K562 (cell line): ENCODE data around the gene ABCA10. TPM values are rescaled to one million over a fixed set of nuclear protein-coding genes. Genes with fewer than 3 reads are reported as not detected.

ENCODE experiments used
- ATF7 ChIP-seq: fragments of 450-650 bp; IDR thresholded peaks from 2 replicates; pipeline ENCODE4 v1.7.1; 2014; ENCODE audit warnings: mild to moderate bottlenecking, moderate library complexity
- CCAR2 ChIP-seq: fragments of 200-400 bp; formaldehyde crosslinking; IDR thresholded peaks from 2 replicates; pipeline ENCODE4 v1.6.1; 2017; ENCODE audit warnings: mild to moderate bottlenecking, low read depth, low read length
- FOXJ3 ChIP-seq: sonication (generic); formaldehyde crosslinking; IDR thresholded peaks from 2 replicates; pipeline ENCODE4 v1.4.0; 2020; ENCODE audit warnings: mild to moderate bottlenecking, missing genetic modification reagents
- HDGF ChIP-seq: fragments of 450-650 bp; IDR thresholded peaks from 2 replicates; pipeline ENCODE4 v1.6.1; 2016
- HSF4 ChIP-seq: fragments of 250-450 bp; sonication (Bioruptor Pico); IDR thresholded peaks from 2 replicates; pipeline ENCODE4 v2.1.2; 2022; ENCODE audit warnings: mild to moderate bottlenecking, moderate library complexity, borderline replicate concordance
- JUN ChIP-seq, 2 experiments: sonication (generic) in 1 of 2; formaldehyde crosslinking in 1 of 2; IDR thresholded peaks; 2 replicates each; pipeline versions ENCODE4 v1.6.1 to v1.8.0; 2012 to 2022; ENCODE audit warnings: borderline replicate concordance in 2 of 2, mild to moderate bottlenecking in 2 of 2, improper control_type of control experiment in 1 of 2, low read depth in 1 of 2, low read length in 1 of 2, missing genetic modification reagents in 1 of 2
- KDM2B ChIP-seq: fragments of 250-450 bp; sonication (Bioruptor Pico); IDR thresholded peaks from 2 replicates; pipeline ENCODE4 v1.8.0; 2021; ENCODE audit warnings: mild to moderate bottlenecking, moderate library complexity
- KHSRP ChIP-seq: fragments of 450-650 bp; IDR thresholded peaks from 2 replicates; pipeline ENCODE4 v1.6.1; 2017
- KLF16 ChIP-seq: IDR thresholded peaks from 2 replicates; pipeline ENCODE4 v1.6.1; 2016; ENCODE audit warnings: antibody characterized with exemption
- PHB2 ChIP-seq: fragments of 450-650 bp; IDR thresholded peaks from 2 replicates; pipeline ENCODE4 v1.6.1; 2017; ENCODE audit warnings: low read depth
- PHF8 ChIP-seq: fragments of 200-600 bp; sonication (generic); IDR thresholded peaks from 2 replicates; pipeline ENCODE4 v1.6.1; 2012; ENCODE audit warnings: mixed run types, mild to moderate bottlenecking, inconsistent platforms, low read length, moderate library complexity, borderline replicate concordance
- RAD51 ChIP-seq: fragments of 450-650 bp; IDR thresholded peaks from 2 replicates; pipeline ENCODE4 v1.7.1; 2016; ENCODE audit warnings: low read depth, mild to moderate bottlenecking, borderline replicate concordance
- REST ChIP-seq, 2 experiments: fragments of 450-650 bp; formaldehyde crosslinking in 1 of 2; IDR thresholded peaks; 2 replicates each; pipeline versions ENCODE4 v1.4.0 to v1.6.1; 2014 to 2020; ENCODE audit warnings: mild to moderate bottlenecking in 2 of 2, borderline replicate concordance in 1 of 2, low read depth in 1 of 2
- RHOXF2B ChIP-seq: fragments of 250-450 bp; sonication (Bioruptor Pico); conservative IDR thresholded peaks from 2 replicates; pipeline ENCODE4 v1.5.1; 2021
- RUNX1 ChIP-seq: sonication (generic); IDR thresholded peaks from 2 replicates; pipeline ENCODE4 v1.6.1; 2016; ENCODE audit warnings: antibody characterized with exemption, low read depth
- SRF ChIP-seq, 2 experiments: fragments of 250-450, 450-650 bp in 1 of 2; sonication (Bioruptor Pico) in 1 of 2; sonication (generic) in 1 of 2; formaldehyde crosslinking; IDR thresholded peaks; 2 replicates each; pipeline versions ENCODE4 v1.5.0 to v1.5.1; 2020 to 2022; ENCODE audit warnings: mild to moderate bottlenecking in 1 of 2, missing genetic modification reagents in 1 of 2
- XRCC4 ChIP-seq: IDR thresholded peaks from one replicate; pipeline ENCODE4 v1.6.1; 2011; ENCODE audit not compliant: insufficient read depth, insufficient read length; ENCODE audit errors: extremely low read depth
- polyA plus RNA-seq, 8 experiments: library from polyadenylated mRNA; depleted of rRNA in 4 of 8; stranded (reverse) in 5 of 8; unstranded in 3 of 8; fragments of >200 nt; fragmentation: Nextera tagmentation in 2 of 8; fragmentation: Illumina TruSeq in 1 of 8; extraction: Ambion mirVana in 2 of 8; extraction: Trizol in 1 of 8; gene quantifications; 2 replicates each; pipeline versions ENCODE4 v1.2.1 to v1.2.3, GENCODE V29; 2011 to 2014; ENCODE audit warnings: inconsistent platforms in 1 of 8, missing spikeins in 1 of 8
- total RNA-seq, 7 experiments: library from RNA; depleted of rRNA in 6 of 7; stranded (reverse); fragments of >200 nt in 6 of 7; fragmentation: Illumina TruSeq in 2 of 7; extraction: Trizol in 2 of 7; gene quantifications; 2 replicates each; pipeline versions ENCODE4 v1.2.1 to v1.2.3, GENCODE V29; 2011 to 2021; ENCODE audit warnings: low replicate concordance in 1 of 7
- TF ChIP-seq, protein P1 (sequence below): fragments of 450-650 bp; IDR thresholded peaks from 2 replicates; pipeline ENCODE4 v1.6.1; 2016; ENCODE audit warnings: mild to moderate bottlenecking

The ABCA10 gene
- total and polyA plus RNA-seq, 9 of the 15 experiments (the other 6 are each of a cell fraction or from before 2014, with no cell fraction given), result 0.04 to 0.45 (median 0.15) TPM; not detected in 1

DNA sequence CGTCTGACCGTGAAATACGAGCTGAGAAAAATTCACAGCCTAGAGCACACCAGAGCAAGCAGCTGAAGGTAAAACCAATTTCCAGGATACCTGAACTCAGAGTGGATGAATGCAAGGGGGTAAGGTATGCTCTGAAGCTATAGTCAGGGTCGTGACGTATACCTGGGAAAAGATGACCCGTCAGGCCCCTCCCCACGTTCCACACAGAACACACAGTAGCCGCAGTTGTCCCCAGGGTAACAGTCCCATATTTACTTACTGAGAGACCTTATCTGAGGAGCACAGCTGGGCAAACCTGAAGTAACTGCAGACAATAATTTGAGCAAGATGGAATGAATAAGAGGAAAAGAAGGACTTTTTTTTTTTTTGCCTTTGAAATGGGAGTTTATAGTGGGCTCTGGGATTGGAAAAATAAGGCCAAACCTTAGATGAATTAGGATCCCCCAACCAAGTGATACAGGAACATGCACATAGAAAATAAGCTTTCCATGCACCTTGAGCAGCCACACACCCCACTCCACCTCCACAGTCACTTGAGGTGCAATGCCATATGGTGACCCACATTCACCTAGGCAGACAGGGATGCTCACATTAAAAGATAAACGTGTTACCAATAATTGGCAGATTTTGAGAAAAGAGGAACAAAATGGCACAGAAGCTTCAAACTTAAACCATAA is 124.9 kb downstream of the ABCA10 start (continued):
- TF ChIP-seq, protein P1, sequence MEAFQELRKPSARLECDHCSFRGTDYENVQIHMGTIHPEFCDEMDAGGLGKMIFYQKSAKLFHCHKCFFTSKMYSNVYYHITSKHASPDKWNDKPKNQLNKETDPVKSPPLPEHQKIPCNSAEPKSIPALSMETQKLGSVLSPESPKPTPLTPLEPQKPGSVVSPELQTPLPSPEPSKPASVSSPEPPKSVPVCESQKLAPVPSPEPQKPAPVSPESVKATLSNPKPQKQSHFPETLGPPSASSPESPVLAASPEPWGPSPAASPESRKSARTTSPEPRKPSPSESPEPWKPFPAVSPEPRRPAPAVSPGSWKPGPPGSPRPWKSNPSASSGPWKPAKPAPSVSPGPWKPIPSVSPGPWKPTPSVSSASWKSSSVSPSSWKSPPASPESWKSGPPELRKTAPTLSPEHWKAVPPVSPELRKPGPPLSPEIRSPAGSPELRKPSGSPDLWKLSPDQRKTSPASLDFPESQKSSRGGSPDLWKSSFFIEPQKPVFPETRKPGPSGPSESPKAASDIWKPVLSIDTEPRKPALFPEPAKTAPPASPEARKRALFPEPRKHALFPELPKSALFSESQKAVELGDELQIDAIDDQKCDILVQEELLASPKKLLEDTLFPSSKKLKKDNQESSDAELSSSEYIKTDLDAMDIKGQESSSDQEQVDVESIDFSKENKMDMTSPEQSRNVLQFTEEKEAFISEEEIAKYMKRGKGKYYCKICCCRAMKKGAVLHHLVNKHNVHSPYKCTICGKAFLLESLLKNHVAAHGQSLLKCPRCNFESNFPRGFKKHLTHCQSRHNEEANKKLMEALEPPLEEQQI, result no peak; the same call in 1 of the 2 replicates
- TF ChIP-seq KHSRP (no peak), KLF16 (peak; percentile 60; the same call in 1 of the 2 replicates), PHB2 (no peak), HDGF (no peak), RHOXF2B (CRISPR knock-in tag) (no peak), FOXJ3 (peak; percentile 98), KDM2B (CRISPR knock-in tag) (no peak), JUN (IDR thresholded peaks at IDR 0.05; ENCODE audit: borderline replicate concordance, low read depth, low read length) (no peak; the same call in 1 of the 2 replicates), JUN (CRISPR knock-in tag; IDR thresholded peaks at IDR 0.05; ENCODE audit: borderline replicate concordance) (no peak), PHF8 (no peak; the same call in 1 of the 2 replicates), RAD51 (no peak), REST (IDR thresholded peaks at IDR 0.05; ENCODE audit: borderline replicate concordance) (no peak), REST (CRISPR knock-in tag; IDR thresholded peaks at IDR 0.05; ENCODE audit: low read depth) (no peak), CCAR2 (no peak), HSF4 (no peak), ATF7 (peak; percentile 82), RUNX1 (no peak), SRF (CRISPR knock-in tag; IDR thresholded peaks at IDR 0.05) (no peak), XRCC4 (no peak)
